Muscle layer of colon (tissue), 2 donors: ENCODE data around the gene HS3ST5.

ENCODE experiments used
- H3K27ac ChIP-seq: one replicate; pipeline ENCODE4 v1.7.0; 2013; ENCODE audit warnings: low read depth, mild to moderate bottlenecking, low read length, moderate library complexity
- H3K27me3 ChIP-seq, 2 donors: one replicate each; pipeline ENCODE4 v1.7.0; 2013; ENCODE audit warnings: low read length in 2 of 2, mild to moderate bottlenecking in 2 of 2; ENCODE audit not compliant: insufficient read depth in 2 of 2, control insufficient read depth in 1 of 2
- H3K36me3 ChIP-seq: one replicate; pipeline ENCODE4 v1.7.0; 2013; ENCODE audit warnings: mild to moderate bottlenecking, low read length; ENCODE audit not compliant: insufficient read depth
- H3K4me1 ChIP-seq: one replicate; pipeline ENCODE4 v1.7.0; 2013; ENCODE audit warnings: mild to moderate bottlenecking, low read length; ENCODE audit not compliant: insufficient read depth
- H3K4me3 ChIP-seq, 2 donors: one replicate each; pipeline ENCODE4 v1.7.0; 2013; ENCODE audit warnings: low read length in 2 of 2, low read depth in 1 of 2, mild to moderate bottlenecking in 1 of 2, moderate library complexity in 1 of 2
- H3K9ac ChIP-seq: one replicate; pipeline ENCODE4 v1.7.0; 2013; ENCODE audit warnings: low read length
- H3K9me3 ChIP-seq: one replicate; pipeline ENCODE4 v1.7.0; 2013; ENCODE audit warnings: mild to moderate bottlenecking, low read length
- donor health status: abdominal sarcoma.
- donor health status: Adenocarcinoma of cecum.

HS3ST5 gene

GRCh38 chr6:114342826-114343781, at the start of gene HS3ST5:
Gene HS3ST5 (minus strand): TSS chr6:114343023. CDS start chr6:114062845, 280,178 bp downstream.
- Histone ChIP-seq H3K27me3 (peaks cover 0 to 4% of the 10 kb centered on the region in 2 donors), H3K9ac (no peak within 1 kb of the TSS)

DNA sequence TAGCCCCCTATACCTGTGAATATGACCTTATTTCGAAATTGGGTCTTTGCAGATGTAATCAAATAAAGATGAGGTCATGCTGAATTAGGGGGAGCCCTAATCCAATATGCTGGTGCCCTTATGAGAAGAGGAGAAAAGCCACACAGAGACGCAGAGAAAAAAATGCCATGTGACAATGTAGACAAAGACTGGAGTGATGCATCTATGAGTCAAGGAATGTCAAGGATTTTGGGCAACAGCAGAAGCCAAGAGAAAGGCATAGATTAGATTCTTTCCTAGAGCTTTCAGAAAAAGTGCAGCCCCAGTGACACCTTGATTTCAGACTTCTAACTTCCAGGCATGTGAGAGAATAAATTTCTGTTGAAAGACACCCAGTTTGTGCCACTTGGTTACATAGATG, 47.4 kb upstream of the HS3ST5 start:
- Histone ChIP-seq H3K4me1 (no peaks in the 10 kb centered on the region), H3K27ac (no peak overlapping the region), H3K4me3 (no peak overlapping the region), H3K9me3 (no peaks in the 10 kb centered on the region), H3K36me3 (no peaks in the 10 kb centered on the region), H3K27me3 (no peaks in the 10 kb centered on the region), H3K9ac (no peak overlapping the region)

More at GRCh38 chr6:114342826-114343781, at the start of gene HS3ST5:
- H3K4me1 ChIP-seq, result peaks cover 13% of the 10 kb centered on the region
- peak within 1 kb of the TSS; percentile 38 to 58 for H3K4me3 ChIP-seq
- no peaks in the 10 kb centered on the region for H3K9me3 ChIP-seq
- H3K27ac ChIP-seq, result no peak within 1 kb of the TSS
- H3K36me3 ChIP-seq, result no peaks in the 10 kb centered on the region

DNA sequence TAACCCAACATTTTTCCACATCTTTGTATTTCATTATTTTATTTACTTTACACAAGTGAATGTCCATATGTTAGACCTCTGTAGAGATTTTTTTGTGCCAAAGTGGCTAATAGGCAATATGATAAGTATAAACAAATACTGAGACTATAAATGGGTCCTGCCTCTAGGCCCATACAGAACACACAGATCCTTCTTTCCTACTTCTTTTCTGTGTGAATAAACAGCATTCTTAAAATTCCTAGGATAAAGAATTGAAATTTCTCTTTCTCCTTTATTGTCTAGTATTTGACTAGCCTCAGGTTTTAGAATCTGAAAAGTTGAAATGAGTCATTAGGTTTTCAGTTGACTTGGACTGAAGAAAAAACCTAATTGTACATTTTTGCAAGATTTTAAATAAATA, 46.3 kb upstream of the HS3ST5 start:
- no peak overlapping the region for H3K9ac ChIP-seq
- no peaks in the 10 kb centered on the region for H3K27me3 ChIP-seq
- H3K4me1 ChIP-seq, result no peaks in the 10 kb centered on the region
- no peak overlapping the region for H3K27ac ChIP-seq
- no peaks in the 10 kb centered on the region for H3K9me3 ChIP-seq
- H3K4me3 ChIP-seq, result no peak overlapping the region
- H3K36me3 ChIP-seq, result no peaks in the 10 kb centered on the region

GRCh38 chr6:114382406-114382805, 39.6 kb upstream of the HS3ST5 start:
- Histone ChIP-seq H3K27ac (no peak overlapping the region), H3K4me3 (no peak overlapping the region), H3K27me3 (no peaks in the 10 kb centered on the region), H3K36me3 (no peaks in the 10 kb centered on the region), H3K9ac (no peak overlapping the region), H3K9me3 (no peaks in the 10 kb centered on the region), H3K4me1 (peaks cover 6% of the 10 kb centered on the region)

DNA sequence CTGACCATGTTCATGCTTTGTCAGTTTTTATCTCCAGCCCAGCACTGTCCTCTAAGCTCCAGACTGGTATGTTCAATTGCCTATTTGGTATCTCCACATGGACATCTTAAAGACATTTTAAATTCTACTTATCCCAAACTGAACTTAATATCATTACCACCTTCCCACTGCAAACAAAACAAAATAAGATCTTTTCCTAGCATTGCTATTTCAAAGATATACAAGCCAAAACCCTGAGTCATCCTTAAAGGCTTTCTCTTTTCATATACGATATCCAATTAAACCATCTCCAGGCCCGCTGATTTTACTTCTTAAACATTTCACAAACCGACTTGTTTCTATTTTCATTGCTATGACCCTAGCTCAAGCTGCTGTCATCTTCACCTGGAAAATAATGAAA, 35.1 kb upstream of the HS3ST5 start:
- no peak overlapping the region for H3K27ac ChIP-seq
- H3K9ac ChIP-seq, result no peak overlapping the region
- no peaks in the 10 kb centered on the region for H3K36me3 ChIP-seq
- no peak overlapping the region for H3K4me3 ChIP-seq
- H3K27me3 ChIP-seq, result no peaks in the 10 kb centered on the region
- no peaks in the 10 kb centered on the region for H3K9me3 ChIP-seq
- peaks cover 3% of the 10 kb centered on the region for H3K4me1 ChIP-seq

DNA sequence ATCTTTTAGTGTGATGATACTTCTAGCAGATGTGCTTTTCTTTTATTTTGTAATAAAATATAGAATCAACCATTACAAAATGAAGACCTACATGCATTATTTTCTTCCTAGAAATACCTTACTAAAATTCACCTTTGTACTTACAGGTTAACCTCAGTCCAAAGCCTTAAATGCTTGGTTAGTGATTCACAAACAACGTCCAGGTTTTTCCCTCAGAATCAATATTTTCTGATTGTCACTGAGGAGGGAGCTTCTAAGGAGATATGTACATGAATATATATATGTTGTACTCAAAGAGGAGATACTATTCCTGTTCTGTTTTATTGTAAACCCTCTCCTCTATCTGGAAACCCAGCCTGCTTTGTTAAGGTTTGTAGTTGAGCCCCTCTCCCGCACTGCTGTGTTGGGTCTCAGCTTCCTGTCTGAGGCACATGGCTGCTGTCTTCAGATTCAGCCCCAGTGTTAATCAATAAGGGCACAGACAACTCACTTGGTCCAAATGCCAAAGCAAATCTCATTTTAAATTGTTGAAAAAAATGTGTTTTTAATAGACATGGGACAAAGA, 33.9 kb upstream of the HS3ST5 start:
- H3K9ac ChIP-seq, result no peak overlapping the region
- H3K4me3 ChIP-seq, result no peak overlapping the region
- no peak overlapping the region for H3K27ac ChIP-seq
- H3K4me1 ChIP-seq, result no peaks in the 10 kb centered on the region
- H3K9me3 ChIP-seq, result no peaks in the 10 kb centered on the region
- H3K36me3 ChIP-seq, result no peaks in the 10 kb centered on the region
- H3K27me3 ChIP-seq, result no peaks in the 10 kb centered on the region

DNA sequence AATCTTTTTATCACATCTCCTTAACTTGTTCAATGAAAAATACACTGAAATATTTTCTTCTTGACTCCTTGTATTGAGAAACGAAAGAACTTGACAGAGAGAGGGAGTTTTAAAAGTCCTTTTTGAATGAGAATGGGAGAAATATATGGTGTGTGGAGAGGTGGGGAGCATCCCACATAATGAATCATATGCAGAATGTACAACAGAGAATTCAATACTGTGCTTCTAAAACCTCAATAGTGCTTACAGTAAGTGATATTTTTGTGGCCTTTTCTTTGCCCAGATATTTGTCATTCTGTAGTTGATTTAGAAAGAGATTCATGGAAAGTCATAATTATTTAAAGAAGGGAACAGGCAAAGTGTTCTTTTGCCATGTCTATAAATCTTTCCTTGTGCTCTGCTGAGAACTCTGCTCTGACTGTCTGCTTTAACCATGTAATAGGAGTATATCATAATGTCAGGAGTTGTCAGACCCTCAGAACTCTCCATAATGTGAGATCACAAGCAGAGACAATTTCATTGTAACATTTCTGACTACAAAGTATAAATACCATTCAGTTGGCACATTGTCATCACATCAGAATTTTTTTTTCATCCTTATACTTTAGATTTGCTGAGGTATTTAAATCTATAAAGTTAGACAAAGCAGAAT, 32.8 kb upstream of the HS3ST5 start:
- Histone ChIP-seq H3K4me1 (no peaks in the 10 kb centered on the region), H3K9ac (no peak overlapping the region), H3K9me3 (no peaks in the 10 kb centered on the region), H3K4me3 (no peak overlapping the region), H3K27ac (no peak overlapping the region), H3K36me3 (no peaks in the 10 kb centered on the region), H3K27me3 (no peaks in the 10 kb centered on the region)

GRCh38 chr6:114367315-114367961, 24.6 kb upstream of the HS3ST5 start:
- Histone ChIP-seq H3K9me3 (no peaks in the 10 kb centered on the region), H3K27ac (no peak overlapping the region), H3K9ac (no peak overlapping the region)

DNA sequence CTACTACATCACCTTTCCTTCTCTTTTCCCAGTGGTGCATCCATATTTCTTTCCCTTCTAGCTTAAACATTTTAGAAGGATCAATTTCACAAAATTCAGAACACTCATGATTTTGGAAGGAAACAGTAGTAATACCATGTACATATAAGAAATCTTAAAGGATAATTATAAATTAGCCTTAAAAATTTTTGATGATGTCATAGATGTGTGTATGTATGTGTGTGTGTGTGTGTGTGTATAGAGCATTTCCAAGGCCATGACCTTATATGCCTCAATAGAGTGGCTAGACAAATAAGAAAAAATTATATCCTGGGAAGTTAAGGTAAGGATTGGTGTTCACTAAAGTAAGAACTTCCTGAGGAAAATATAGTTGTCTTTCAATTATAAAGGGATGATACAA, 24.1 kb upstream of the HS3ST5 start:
- Histone ChIP-seq H3K27ac (no peak overlapping the region), H3K9ac (no peak overlapping the region), H3K36me3 (no peaks in the 10 kb centered on the region), H3K4me1 (no peaks in the 10 kb centered on the region), H3K27me3 (no peaks in the 10 kb centered on the region), H3K9me3 (no peaks in the 10 kb centered on the region), H3K4me3 (no peak overlapping the region)

More at GRCh38 chr6:114367315-114367961, 24.6 kb upstream of the HS3ST5 start:
- H3K4me3 ChIP-seq, result no peak overlapping the region
- H3K36me3 ChIP-seq, result no peaks in the 10 kb centered on the region
- H3K27me3 ChIP-seq, result no peaks in the 10 kb centered on the region
- H3K4me1 ChIP-seq, result no peaks in the 10 kb centered on the region

GRCh38 chr6:114364301-114364700, 21.5 kb upstream of the HS3ST5 start:
- no peaks in the 10 kb centered on the region for H3K4me1 ChIP-seq
- no peaks in the 10 kb centered on the region for H3K9me3 ChIP-seq
- H3K4me3 ChIP-seq, result no peak overlapping the region
- no peak overlapping the region for H3K27ac ChIP-seq
- H3K36me3 ChIP-seq, result no peaks in the 10 kb centered on the region
- no peaks in the 10 kb centered on the region for H3K27me3 ChIP-seq
- no peak overlapping the region for H3K9ac ChIP-seq

GRCh38 chr6:114362957-114363356, 20.1 kb upstream of the HS3ST5 start:
- Histone ChIP-seq H3K9me3 (no peaks in the 10 kb centered on the region), H3K27me3 (no peaks in the 10 kb centered on the region), H3K4me1 (no peaks in the 10 kb centered on the region), H3K36me3 (no peaks in the 10 kb centered on the region), H3K27ac (no peak overlapping the region), H3K9ac (no peak overlapping the region), H3K4me3 (no peak overlapping the region)
